22Rv1 (cell line): ENCODE data around the gene CT45A5.

Source experiments
- CTCF ChIP-seq: fragments of 450-650 bp; IDR thresholded peaks from 2 replicates; pipeline ENCODE4 v1.5.1; 2017; ENCODE audit warnings: mild to moderate bottlenecking
- ZFX ChIP-seq: fragments of 450-650 bp; IDR thresholded peaks from 2 replicates; pipeline ENCODE4 v1.6.1; 2017; ENCODE audit warnings: antibody characterized with exemption, borderline replicate concordance

- TF ChIP-seq CTCF (no peak), ZFX (no peak)
Observed at GRCh38 chrX:135741192-135741715, 44.0 kb downstream of the CT45A5 start.
